Measurements from ENCODE around the gene NR3C2. TPM values are rescaled to one million over a fixed set of nuclear protein-coding genes. Genes with fewer than 3 reads are reported as not detected.
"Not testable (repeated sequence)": the region's sequence is repeated elsewhere in the genome, so short reads cannot be mapped to it uniquely, and the experiment has no call there.

Gene NR3C2
- polyA plus RNA-seq, 6 donors from 2014 or later: 2.4 to 6.4 (median 3.9) TPM

DNA sequence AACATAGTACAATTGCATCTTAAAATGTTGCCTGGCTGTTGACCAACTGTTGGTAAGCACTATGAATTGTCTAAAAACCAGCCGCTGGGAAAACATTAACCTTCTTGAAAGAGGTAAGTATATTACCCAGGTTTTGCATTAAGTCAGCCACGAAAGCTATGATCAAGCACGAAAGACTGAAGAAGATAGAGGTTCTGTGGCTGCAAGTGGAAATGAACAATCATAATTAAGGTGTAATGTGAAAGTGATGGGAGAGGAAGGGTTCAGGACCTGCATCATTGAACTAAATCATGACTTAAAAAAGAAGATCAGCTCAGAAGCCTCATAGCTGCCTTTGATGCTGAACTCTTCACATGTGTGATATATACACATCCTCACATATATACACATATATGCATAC lies 341.0 kb downstream of the NR3C2 start:
- Mint-ChIP-seq H3K27ac (no peak overlapping the region), H3K27me3 (no peaks in the 10 kb centered on the region), H3K4me3 (no peak overlapping the region), H3K36me3 (peaks cover 27 to 33% of the 10 kb centered on the region in 2 donors), H3K4me1 (peaks cover 0 to 11% (median 0%) of the 10 kb centered on the region in 3 donors), H3K9me3 (no peaks in the 10 kb centered on the region)
- ATAC-seq (ENCODE audit: low read depth in 2 of 2) (no peak), DNase-seq (no peak)

DNA sequence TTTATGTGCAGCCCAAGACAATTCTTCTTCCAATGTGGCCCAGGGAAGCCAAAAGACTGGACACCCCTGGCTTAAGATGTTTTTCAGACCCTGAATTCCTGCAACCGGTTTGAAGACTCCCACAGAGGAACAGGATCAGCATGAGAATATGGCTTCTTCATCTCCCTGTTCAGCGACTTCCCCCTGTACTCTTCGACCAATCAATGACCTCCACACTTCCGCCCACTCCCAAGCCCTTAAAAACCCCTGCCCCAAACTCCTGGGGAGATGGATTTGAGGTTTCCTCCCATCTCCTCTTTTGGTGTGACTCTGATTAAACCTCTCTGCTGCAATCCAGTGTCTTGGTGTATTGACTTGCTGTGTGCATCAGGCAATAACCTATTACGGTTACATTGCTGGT lies 344.4 kb downstream of the NR3C2 start:
- Mint-ChIP-seq H3K36me3 (peaks cover 21 to 26% of the 10 kb centered on the region in 2 donors), H3K27ac (peak overlapping the region in 1 of 6 donors; percentile 94), H3K9me3 (no peaks in the 10 kb centered on the region), H3K4me1 (peaks cover 0 to 11% (median 0%) of the 10 kb centered on the region in 3 donors), H3K27me3 (no peaks in the 10 kb centered on the region), H3K4me3 (no peak overlapping the region)
- ATAC-seq (ENCODE audit: low read depth in 2 of 2) (no peak), DNase-seq (no peak)

DNA sequence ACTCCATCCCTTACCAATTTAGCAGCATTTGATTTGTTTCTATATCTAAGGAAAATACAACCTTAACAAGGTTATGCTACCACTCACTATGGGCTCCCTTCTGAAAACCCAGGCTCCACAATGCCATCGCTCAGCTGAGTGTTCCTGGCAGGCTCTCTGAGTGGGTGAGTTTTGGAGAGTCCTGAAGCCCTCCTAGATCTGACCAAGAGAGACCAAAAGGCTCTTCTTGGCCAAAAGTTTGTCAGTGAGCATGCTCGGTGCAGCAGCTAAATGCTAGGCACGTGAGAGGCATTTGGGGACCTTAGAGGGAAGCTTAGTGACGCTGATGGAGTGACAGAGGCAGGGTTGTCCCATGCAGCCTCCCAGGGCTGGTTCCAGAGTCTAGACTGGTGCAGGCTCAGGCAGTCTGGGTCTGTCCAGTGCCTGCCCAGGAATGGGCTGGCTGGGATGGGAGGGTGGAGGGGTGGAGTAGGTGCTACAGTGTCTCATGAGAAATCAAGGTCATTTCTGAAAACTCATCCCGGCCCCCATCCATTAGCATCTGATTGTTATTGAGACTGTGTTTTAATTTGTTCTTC lies 346.8 kb downstream of the NR3C2 start:
- H3K36me3 Mint-ChIP-seq: peaks cover 14% of the 10 kb centered on the region in 2 donors
- no peak for ATAC-seq (ENCODE audit: low read depth in 2 of 2)
- DNase-seq: no peak
- no peak overlapping the region for H3K4me3 Mint-ChIP-seq
- peaks cover 0 to 4% (median 0%) of the 10 kb centered on the region in 3 donors for H3K4me1 Mint-ChIP-seq
- no peaks in the 10 kb centered on the region for H3K9me3 Mint-ChIP-seq
- H3K27ac Mint-ChIP-seq: no peak overlapping the region
- H3K27me3 Mint-ChIP-seq: no peaks in the 10 kb centered on the region

DNA sequence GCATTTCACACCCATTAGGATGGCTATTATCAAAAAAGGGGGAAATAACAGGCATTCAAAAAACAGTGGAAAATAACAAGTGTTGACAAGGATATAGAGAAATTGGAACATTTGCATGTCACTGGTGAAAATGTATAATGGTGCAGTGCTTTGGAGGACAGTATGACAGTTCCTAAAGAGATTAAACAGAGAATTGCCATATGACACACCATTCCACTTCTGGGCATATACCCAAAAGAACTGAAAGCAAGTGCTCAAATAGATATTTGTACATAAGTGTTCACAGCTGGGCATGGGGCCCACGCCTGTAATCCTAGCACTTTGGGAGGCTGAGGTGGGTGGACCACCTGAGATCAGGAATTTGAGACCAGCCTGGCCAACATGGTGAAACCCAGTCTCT lies 348.1 kb downstream of the NR3C2 start:
- ATAC-seq (ENCODE audit: low read depth in 2 of 2) (no peak), DNase-seq (no peak)
- Mint-ChIP-seq H3K36me3 (peaks cover 7 to 14% of the 10 kb centered on the region in 2 donors), H3K4me1 (peaks cover 0 to 4% (median 0%) of the 10 kb centered on the region in 3 donors), H3K4me3 (no peak overlapping the region), H3K27ac (no peak overlapping the region), H3K9me3 (no peaks in the 10 kb centered on the region), H3K27me3 (no peaks in the 10 kb centered on the region)

DNA sequence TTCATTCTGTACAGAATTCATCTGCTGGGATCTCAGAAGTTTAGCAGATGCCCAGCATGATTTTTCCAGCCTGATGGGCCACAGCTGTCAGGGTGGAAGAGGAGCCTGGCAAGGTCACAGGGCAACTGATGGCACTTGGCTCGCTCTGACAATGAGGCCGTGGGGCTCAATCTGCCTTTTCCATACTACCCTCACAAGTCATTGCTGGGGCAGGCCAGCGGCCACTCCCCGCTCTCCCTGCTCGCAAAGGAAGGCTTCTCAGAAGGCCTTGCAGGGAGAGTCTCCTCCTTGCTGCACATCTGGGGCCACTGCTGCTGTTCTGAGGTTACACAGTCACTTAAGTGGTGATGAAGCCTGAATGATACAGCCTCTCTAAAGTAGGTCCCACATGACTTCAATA lies 349.1 kb downstream of the NR3C2 start:
- Mint-ChIP-seq H3K27ac (no peak overlapping the region), H3K4me3 (no peak overlapping the region), H3K9me3 (no peaks in the 10 kb centered on the region), H3K36me3 (peaks cover 5 to 15% of the 10 kb centered on the region in 2 donors), H3K4me1 (peaks cover 0 to 4% (median 0%) of the 10 kb centered on the region in 3 donors), H3K27me3 (no peaks in the 10 kb centered on the region)
- DNase-seq (no peak), ATAC-seq (ENCODE audit: low read depth in 2 of 2) (no peak)

DNA sequence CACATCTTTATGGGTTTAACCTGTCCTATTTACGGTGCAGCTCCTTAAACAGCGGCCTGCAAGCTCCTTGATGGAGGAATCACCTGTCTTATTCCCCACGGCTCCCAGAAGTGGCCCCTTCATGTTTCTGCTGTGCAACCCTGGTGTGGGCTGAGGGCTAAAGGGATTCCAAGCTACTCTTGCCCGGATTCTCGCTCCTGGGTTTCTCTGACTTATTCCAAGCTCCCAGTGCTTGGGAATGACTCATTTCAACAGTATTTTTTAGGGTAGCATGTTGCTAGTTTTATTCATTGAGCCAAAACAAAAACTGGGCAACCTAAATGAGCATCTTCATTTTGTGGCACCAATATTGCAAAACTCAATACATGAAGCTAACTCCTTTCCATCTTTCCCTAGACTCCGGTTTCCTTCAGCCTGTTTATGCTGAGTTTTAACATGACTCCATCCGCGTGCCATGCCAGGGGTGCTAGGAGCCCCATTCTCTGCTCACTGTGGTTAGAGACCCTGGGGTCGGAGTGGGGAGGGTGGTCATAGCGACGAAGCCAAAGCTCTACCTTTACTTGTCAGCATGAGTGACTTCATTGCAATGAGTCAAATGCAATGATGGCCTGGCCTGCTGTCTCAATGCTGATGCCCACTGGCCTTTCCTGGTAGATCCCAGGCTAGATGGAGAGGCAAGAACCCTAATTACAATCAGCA lies 349.7 kb downstream of the NR3C2 start:
- no peak for DNase-seq
- H3K27ac Mint-ChIP-seq: peak overlapping the region in 1 of 6 donors; percentile 38
- peaks cover 0 to 2% (median 0%) of the 10 kb centered on the region in 7 donors for H3K9me3 Mint-ChIP-seq
- H3K27me3 Mint-ChIP-seq: no peaks in the 10 kb centered on the region
- no peak for ATAC-seq (ENCODE audit: low read depth in 2 of 2)
- peaks cover 0 to 16% of the 10 kb centered on the region in 2 donors for H3K36me3 Mint-ChIP-seq
- H3K4me3 Mint-ChIP-seq: no peak overlapping the region
- peaks cover 0 to 5% (median 4%) of the 10 kb centered on the region in 3 donors for H3K4me1 Mint-ChIP-seq

DNA sequence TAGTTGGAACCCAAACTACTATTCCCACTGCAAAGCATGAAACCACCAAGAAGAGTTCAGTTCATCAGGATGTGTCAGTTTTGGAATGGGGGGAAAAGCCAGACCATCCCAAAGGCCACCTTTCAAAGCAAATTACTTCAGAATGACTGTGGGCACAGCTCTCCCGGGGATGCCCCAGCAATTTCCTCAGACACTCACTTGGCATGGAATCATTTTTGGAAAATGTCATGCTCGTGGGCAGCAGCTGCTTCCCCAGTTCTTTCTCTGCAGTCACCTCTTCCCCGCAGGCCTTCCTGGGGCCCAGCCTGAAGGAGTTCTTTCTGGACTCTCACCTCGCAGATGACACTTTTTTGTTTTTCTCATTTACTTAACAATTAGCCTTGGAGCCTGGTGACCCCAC lies 350.3 kb downstream of the NR3C2 start:
- DNase-seq (no peak), ATAC-seq (ENCODE audit: low read depth in 2 of 2) (no peak)
- Mint-ChIP-seq H3K27ac (peak overlapping the region in 1 of 6 donors; percentile 38), H3K9me3 (peaks cover 0 to 2% (median 0%) of the 10 kb centered on the region in 7 donors), H3K4me3 (no peak overlapping the region), H3K27me3 (no peaks in the 10 kb centered on the region), H3K36me3 (peaks cover 0 to 16% of the 10 kb centered on the region in 2 donors), H3K4me1 (peaks cover 3 to 10% (median 5%) of the 10 kb centered on the region in 3 donors)

DNA sequence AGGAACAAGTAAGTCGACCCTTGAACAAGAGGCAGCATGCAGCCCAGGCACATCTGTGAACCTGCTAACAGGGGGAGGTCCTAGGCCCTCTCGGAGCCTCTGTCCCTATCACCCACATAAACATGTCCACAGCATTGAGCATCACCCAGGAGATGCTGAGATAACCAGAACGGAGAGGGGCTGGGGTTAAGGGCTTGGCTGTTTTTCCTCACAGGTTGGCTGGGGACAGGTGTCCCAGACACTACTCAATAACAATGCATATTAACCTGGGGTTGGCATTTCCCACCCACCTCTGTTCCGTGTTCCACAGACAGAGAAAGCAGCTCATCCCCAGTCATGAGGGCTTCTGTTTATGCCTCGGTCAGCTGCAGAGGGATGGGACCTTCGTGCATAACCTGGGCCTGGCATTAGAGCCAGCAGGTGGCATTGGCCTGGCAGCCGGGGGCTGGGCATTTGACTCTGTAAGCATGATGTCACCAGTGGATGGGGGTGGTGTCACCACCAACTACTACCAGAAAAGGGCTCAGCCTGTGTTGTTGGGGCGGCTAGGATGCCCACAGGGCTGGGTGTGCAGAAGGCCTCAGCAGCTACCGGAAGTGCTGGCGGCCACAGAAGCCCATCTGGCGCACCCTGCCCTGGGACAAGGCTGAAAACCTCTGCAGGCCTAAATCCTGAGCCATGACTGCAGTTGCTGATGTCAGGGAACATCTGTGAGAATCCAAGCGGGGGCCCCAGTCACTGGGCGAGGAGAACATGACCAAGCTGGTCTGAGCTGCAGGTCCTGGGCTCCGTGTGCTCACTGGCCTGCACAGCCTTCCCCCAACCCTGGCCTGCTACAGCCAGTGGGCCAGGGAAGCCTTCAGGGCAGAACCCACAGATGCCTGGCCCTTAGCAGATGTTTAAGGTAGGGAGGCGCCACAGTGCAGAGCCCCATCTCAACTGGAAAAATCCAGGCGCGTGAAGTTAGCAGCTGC lies 351.4 kb downstream of the NR3C2 start:
- DNase-seq: no peak
- H3K36me3 Mint-ChIP-seq: peaks cover 0 to 16% of the 10 kb centered on the region in 2 donors
- ATAC-seq (ENCODE audit: low read depth in 2 of 2): no peak
- H3K27me3 Mint-ChIP-seq: no peaks in the 10 kb centered on the region
- H3K4me1 Mint-ChIP-seq: peaks cover 5 to 14% (median 7%) of the 10 kb centered on the region in 3 donors
- H3K27ac Mint-ChIP-seq: peak overlapping the region in 1 of 6 donors; percentile 65
- no peak overlapping the region for H3K4me3 Mint-ChIP-seq
- H3K9me3 Mint-ChIP-seq: peaks cover 0 to 2% (median 0%) of the 10 kb centered on the region in 7 donors

DNA sequence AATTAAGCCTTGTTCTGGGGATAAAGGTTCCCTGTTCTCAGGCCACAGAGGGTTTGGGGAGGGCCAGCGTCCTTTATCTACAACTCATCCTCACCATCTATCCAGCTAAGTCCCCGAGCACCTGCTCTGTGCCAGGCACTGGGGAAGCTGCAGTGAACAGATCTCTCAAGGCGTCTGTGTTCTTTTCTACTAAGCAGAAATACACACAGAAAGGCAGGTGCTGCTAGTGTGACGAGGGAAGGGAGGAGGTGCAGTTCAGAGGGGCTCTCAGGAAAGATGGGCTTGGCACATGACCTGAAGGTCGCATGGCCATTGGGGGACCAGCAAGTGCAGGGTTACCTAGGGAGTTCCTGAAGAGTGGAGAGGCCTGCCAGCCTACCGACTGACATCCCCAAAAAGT lies 352.2 kb downstream of the NR3C2 start:
- DNase-seq: no peak
- Mint-ChIP-seq H3K4me1 (peaks cover 6 to 14% (median 12%) of the 10 kb centered on the region in 3 donors), H3K9me3 (peaks cover 0 to 2% (median 0%) of the 10 kb centered on the region in 7 donors), H3K4me3 (no peak overlapping the region), H3K36me3 (peaks cover 0 to 16% of the 10 kb centered on the region in 2 donors), H3K27ac (peak overlapping the region in 1 of 6 donors; percentile 84), H3K27me3 (no peaks in the 10 kb centered on the region)
- no peak for ATAC-seq (ENCODE audit: low read depth in 2 of 2)

DNA sequence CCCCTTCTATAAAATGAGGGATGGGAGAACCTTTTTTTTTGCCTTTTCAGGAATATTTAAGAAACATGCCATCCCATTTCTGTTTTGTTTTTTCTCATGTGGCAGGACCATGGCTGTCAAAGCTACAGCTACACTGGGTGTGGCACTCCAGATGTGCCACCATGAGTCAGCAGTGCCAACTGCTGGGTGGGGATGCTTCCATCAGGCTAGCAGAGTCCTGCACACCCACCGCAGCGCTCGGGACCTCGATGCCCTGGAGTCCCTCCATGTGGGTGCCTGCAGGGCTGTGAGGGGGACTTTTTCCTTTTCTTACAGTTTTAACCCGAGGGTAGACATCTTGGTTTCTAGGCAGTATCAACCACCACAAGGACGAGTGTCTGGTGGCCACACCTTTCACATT lies 352.6 kb downstream of the NR3C2 start:
- H3K4me3 Mint-ChIP-seq: no peak overlapping the region

DNA sequence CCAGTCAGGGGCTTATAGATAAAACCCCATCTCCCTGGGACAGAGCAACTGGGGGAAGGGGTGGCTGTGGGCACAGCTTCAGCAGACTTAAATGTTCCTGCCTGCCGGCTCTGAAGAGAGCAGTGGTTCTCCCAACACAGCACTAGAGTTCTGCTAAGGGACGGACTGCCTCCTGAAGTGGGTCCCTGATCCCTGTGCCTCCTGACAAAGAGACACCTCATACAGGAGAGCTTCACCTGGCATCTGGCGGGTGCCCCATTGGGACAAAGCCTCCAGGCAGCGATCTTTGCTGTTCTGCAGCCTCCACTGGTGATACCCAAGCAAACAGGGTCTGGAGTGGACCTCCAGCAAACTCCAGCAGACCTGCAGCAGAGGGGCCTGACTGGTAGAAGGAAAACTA lies 359.1 kb downstream of the NR3C2 start:
- H3K9me3 Mint-ChIP-seq; H3K27me3 Mint-ChIP-seq; H3K27ac Mint-ChIP-seq; ATAC-seq (ENCODE audit: low read depth in 2 of 2); H3K4me3 Mint-ChIP-seq; DNase-seq: not testable (repeated sequence)
- Mint-ChIP-seq H3K36me3 (peaks cover 31 to 34% of the 10 kb centered on the region in 2 donors), H3K4me1 (peaks cover 6 to 16% (median 14%) of the 10 kb centered on the region in 3 donors)

More for the DNA sequence above, 352.6 kb downstream of the NR3C2 start:
- no peak for DNase-seq
- ATAC-seq (ENCODE audit: low read depth in 2 of 2): no peak
- H3K36me3 Mint-ChIP-seq: peaks cover 0 to 16% of the 10 kb centered on the region in 2 donors
- H3K9me3 Mint-ChIP-seq: peaks cover 0 to 2% (median 0%) of the 10 kb centered on the region in 7 donors
- peaks cover 6 to 14% (median 12%) of the 10 kb centered on the region in 3 donors for H3K4me1 Mint-ChIP-seq
- H3K27me3 Mint-ChIP-seq: no peaks in the 10 kb centered on the region
- peak overlapping the region in 1 of 6 donors; percentile 27 for H3K27ac Mint-ChIP-seq

DNA sequence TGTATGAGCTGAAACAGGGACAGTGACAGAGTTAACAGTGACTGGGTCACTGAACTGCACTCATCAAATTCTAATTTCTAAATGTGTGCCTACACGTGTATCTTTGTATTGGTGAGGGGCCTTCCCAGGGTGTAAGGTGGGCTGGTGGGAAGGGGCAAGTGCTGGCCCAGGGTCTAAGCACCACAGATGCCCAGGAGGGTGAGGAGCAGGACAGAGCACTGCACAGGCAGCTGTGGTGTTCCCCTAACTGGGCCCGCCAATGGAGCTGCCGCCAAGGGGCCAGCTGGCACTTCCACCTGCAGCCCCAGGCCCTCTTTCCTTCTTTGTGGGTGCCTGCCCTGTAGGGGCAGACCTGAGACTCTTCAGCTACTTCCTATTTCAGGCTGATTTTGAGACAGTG lies 360.5 kb downstream of the NR3C2 start:
- peaks cover 0 to 15% (median 4%) of the 10 kb centered on the region in 7 donors for H3K9me3 Mint-ChIP-seq
- H3K36me3 Mint-ChIP-seq: peaks cover 31 to 38% of the 10 kb centered on the region in 2 donors
- ATAC-seq (ENCODE audit: low read depth in 2 of 2): no peak
- H3K27ac Mint-ChIP-seq: no peak overlapping the region
- DNase-seq: no peak
- peaks cover 2 to 11% (median 2%) of the 10 kb centered on the region in 3 donors for H3K4me1 Mint-ChIP-seq
- H3K27me3 Mint-ChIP-seq: no peaks in the 10 kb centered on the region
- no peak overlapping the region for H3K4me3 Mint-ChIP-seq

DNA sequence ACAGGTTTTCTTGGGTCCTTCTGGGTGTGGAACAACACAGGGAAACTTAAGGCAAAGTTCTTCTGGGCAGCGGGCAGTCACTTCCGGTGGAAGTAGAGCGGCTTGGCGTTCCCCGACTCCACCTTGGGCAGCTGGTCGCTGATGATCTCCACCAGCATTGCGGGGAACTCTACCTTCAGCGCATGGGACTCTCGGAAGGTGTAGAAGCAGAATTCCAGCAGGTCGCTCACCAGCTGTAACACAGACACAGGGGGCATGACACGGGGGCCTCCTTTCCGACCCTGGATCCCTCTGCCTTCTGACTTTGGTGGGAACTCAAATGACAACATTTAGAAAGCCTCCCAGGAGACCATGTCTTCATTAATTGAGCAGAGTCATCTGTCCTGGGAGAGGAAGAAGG lies 360.9 kb downstream of the NR3C2 start:
- DNase-seq (no peak), ATAC-seq (ENCODE audit: low read depth in 2 of 2) (no peak)
- no peaks in the 10 kb centered on the region for H3K27me3 Mint-ChIP-seq
- peaks cover 34 to 40% of the 10 kb centered on the region in 2 donors for H3K36me3 Mint-ChIP-seq
- peaks cover 0 to 9% (median 2%) of the 10 kb centered on the region in 3 donors for H3K4me1 Mint-ChIP-seq
- peaks cover 2 to 20% (median 6%) of the 10 kb centered on the region in 7 donors for H3K9me3 Mint-ChIP-seq
- peak overlapping the region in 1 of 6 donors; percentile 44 for H3K27ac Mint-ChIP-seq
- H3K4me3 Mint-ChIP-seq: no peak overlapping the region
